Activated gamma-delta T cell treated with Interleukin-2 at 50 U/mL for 16 hours (primary cell): ENCODE measurements around the gene VAV3.
"Not testable (repeated sequence)": the region's sequence is repeated elsewhere in the genome, so short reads cannot be mapped to it uniquely, and the experiment has no call there.

Source experiments
- DNase-seq: peaks from one replicate; pipeline ENCODE4 v3.0.0-alpha.2; 2020

VAV3 gene

DNA sequence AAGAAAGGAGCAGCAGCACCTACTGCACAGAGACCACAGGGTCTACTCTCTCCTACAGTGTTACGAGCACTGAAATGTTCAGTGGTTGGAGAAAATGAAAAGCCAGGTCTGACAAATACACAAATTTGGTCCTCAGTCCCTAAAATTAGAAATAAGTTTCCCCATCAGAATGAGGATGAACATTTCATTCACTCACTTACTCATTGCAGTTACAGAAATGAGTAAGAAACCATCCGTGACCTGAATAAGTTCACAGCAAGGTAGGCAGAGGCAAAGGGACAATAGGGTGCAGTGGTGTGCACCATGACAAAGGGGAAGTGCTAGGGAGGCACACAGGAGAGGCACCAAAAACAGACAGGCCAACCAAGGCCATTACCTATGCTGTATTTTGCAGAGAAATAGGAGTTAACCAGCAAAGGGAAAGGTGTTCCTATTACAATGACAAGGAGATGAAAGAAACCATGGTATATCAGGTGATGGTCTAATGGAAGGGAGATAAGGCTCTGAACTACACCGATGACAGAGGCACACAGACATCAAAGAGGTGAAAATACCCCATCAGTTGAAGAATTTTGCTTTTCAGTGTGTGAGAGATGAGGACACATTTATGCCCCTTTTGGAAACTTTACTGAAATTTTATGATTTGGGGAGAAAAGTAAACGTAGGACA, 29.4 kb downstream of the VAV3 start:
- DNase-seq, result peak; percentile 11

DNA sequence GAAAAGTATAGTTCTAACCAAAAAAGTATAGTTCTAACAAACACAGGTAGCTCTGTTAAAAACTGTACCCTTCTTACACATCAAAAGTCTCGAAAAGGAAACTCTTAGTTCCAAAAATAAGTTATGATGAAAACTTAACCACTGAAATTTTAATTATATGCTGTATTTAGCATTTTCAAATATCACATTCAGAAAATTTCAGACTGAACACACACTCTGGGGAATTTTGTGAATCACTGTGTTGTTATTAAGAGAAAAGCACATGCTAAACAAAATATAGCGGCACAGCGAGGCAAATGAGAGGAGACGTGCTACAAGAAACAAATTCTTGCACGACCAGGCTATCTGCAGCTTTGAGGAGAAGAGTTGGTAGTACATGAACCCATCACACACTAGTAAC, 30.4 kb downstream of the VAV3 start:
- DNase-seq, result no peak

DNA sequence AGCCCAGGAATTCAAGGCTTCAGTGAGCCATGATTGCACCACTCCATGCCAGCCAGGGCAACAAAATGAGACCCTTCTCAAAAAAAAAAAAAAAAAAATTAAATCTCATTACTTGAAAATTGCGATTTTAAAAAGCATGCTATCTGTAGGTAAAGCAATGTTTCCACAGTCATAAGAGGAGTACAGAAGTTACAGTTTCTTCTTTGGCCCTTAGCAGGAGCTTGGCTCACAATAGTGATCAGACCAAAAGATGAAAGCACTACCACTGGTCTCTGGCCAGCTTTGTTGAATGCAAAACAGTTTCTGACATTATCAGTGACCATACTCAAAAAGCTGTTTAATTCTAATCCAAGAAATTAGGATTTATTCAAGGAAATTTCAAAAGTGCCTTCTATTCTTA, 31.2 kb downstream of the VAV3 start:
- no peak for DNase-seq

DNA sequence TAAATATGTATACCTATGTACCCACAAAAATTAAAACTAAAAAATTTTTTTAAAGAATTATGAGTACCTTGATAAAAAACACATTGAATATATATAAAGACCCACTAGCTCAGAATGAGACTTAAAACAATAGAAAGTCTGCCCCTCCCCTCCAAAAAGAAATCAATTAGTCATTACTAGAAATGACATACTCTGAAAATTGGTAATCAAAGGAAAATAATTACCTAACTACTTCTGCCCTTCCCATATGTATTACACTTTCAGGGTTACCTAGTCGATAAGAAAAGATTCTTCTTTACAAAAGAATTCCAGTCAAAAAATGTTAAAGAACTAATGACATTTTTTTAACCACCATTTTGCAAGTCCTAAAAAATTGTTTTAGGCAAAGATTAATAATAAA, 34.7 kb downstream of the VAV3 start:
- DNase-seq, result no peak

DNA sequence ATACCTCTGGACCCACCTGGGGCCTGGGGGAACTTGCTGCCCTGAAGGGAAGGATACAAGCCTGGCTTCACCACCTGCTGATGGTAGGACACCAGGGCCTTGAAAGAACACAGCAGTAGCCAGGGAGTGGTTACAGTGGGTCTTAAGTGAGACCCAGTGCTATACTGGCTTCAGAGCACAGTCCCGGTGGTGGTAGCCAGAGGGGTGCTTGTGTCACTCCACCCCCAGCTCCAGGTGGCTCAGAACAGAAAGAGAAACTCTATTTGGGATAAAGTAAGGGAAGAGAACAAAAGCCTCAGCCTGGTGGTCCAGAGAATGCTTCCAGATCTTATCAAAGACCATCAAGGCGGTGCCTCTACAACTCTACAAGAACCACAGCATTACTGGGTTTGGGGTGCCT, 37.2 kb downstream of the VAV3 start:
- DNase-seq, result no peak

DNA sequence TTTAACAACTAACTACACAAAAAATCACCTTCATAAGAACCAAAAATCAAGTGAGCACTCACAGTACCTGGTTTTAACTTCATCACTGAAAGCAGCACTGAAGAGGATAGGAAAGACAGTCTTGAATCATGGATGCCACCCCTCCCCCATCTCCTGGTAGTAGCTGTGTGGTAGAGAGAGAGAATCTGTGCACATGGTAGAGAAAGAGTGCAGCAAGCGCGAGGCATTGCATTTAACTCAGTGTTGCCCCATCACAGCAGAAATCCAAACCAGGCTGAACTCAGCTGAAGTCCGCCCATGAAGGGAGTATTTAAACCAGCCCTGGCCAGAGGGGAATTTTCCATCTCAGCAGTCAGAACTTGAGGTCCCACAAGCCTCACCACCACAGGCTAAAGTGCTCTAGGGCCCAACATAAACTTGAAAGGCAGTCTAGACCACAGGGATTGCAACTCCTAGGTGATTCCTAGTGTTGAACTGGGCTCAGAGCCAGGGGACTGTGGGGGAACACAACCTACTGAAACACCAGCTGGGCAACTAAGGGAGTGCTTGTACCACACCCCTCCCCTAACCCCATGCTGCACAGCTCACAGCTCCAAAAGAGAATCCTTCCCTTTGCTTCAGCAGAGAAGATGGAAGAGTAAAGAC, 38.4 kb downstream of the VAV3 start:
- DNase-seq, result no peak

DNA sequence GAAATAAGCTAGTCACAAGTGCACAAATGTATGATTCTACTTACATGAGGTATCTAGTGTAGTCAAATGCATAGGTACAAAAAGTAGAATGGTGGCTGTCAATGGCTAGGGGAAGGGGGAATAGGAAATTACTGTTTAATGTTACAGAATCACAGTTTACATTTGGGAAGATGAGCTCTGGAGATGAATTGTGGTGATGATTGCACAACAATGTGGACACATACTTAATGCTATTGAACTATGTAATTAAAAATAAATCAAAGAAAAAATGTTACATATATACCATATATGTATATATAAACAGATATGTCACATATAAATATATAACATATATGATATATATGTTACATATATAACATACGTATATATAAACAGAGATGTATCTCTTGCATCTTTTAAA, 39.4 kb downstream of the VAV3 start:
- no peak for DNase-seq

DNA sequence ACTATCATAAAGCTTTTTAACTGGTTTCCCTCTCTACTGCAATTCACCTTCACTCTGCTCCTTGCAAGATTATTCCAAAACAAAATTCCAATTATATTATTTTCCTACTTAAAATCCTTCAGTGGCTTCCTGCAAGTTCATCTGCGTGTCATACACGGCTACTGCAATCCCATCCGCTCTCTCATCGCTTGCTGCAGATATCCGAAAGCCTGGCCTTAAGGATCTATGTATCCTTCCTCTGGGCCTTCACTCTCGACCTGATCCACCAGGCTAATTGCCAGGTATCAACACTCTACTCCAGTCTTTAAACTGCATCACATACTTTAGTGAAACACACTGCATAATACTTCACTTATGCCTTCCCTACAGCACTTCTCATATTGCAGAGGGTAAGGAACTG, 44.0 kb downstream of the VAV3 start:
- no peak for DNase-seq

DNA sequence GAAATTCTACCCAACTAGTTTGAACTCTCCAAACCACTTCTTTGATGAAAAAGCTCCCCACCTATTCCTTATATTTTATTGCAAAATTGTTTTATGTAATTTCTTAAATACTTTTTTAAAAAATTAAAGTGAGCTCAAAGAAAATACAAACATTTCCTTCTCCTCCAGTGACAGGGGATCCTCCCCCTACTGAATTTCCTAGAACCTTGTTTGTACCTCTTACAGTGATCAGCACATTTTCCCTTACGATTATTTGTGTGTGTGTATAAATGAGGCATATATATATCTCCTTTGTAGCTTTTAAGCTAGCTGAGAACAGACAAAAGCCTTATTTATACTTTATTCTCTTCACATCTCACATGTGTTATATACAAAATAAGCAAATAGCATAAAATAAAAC, 44.4 kb downstream of the VAV3 start:
- no peak for DNase-seq

DNA sequence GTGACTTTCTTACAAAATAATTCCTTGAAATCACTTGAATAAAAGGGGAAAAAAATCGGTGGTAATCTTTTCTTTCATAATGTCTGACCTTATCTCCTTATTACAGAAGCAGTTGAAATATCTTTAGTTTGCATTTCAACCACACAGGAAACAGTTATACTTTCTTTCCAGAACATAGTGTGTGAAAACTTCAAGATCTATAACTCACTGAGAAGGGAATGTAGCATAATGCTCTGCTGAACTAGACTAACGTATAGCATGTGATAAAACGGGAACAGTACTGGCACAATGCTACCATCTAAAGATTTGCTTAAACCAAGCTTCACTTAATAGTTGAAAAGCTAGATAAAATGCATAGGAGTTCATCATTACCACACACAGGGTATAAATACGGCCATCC, 45.0 kb downstream of the VAV3 start:
- DNase-seq, result no peak

DNA sequence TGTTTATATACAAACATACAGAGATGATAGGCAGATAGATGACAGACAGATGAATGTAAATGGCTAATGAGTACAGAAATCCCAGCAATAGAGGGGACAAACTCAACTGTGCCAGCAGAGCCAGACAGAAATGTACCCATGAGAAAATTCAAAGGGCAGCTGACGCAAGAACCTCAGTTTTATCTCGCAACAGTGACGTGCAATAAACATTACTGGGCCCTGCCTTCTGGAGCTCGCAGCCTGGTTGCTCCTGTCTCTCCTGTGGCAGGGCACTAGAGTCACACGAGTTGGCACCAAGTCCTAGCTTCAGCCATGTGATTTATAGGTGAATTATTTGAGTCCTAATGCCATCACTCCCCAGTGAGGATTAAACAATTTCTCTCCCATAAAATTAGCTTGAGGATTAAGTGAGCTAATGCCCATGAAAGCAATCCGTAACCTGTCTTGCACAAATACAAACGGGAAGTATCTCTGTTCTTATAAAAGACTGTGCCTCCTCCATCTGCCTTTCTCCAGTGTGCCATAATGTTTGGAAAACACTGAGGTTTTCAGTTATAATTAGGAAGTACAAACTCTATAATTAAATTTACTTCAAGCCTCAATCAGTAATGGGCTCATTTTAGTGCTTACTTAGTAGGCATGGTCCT, 50.7 kb downstream of the VAV3 start:
- no peak for DNase-seq

DNA sequence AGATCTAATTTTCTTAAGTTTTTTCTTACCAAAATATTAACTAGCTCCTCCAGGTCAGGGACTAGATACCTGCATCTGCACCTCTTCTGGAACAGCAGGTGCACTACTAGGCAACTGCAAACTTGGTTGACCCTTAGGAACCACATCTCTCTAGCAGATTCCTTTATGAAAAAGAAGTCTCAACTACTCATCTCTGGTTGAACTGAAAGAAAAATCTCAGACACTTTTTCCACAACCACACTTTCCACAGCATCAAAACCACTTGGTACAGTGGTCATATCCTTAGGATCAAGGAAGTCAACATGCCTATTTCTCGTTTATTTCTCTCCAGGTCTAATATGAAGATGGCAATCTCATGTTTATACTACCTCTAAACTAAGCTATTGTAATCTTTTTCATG, 52.3 kb downstream of the VAV3 start:
- DNase-seq, result no peak

DNA sequence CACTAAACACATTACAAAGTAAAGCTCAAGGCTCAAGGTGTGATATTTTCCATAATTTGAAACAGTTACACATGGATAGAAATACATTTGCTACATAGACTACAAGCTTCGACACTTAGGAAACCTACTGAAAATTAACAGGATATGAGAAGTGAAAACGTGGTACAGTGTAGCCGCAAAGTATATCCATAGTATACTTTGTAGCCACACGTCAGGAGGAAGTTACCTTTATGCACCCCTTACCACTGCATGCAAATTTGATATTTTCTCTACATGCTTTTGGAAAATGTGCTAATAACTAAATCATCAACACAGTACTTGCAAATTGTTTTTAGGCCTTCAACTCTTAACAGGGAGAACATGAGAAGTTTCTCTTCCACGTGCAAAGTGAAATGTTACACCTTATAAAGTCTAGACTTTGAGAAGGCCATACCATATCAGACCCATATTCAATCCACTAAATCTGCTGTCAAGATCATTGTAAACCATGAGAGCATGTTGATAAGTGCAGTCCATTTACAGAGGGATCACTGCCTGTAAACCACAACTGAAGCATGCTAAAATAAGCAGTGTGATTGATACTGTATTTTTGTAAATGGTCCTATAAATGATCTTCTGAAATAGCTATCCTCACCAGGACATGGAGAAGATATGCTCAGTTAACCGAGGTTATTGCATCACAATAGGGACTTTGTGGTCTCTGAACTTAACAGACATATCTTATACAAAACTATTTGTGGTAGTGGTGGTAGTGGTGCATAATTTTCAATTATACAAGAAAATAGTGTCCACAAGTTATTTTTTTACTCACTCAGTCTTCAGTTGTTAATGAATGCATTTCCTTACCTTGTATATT, 64.7 kb downstream of the VAV3 start:
- DNase-seq, result no peak

DNA sequence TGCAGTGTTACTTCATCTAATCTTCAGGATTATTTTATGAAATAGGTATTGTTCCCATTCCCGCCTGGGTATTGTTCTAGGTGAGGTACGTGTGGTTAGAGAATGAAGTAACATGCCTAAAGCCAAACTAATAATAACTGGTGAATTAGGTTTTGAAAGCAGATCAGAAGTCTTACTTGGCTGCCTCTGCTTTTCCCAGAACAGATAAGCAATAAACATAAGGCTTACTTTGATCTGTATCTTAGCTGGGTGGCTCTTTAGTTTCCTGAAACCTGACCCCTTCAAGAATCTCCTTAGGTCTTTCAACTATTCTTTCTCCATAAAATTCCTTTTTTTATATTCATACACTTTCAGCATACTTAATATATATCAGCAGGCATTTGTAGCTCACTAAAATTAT, 65.3 kb downstream of the VAV3 start:
- DNase-seq, result no peak

DNA sequence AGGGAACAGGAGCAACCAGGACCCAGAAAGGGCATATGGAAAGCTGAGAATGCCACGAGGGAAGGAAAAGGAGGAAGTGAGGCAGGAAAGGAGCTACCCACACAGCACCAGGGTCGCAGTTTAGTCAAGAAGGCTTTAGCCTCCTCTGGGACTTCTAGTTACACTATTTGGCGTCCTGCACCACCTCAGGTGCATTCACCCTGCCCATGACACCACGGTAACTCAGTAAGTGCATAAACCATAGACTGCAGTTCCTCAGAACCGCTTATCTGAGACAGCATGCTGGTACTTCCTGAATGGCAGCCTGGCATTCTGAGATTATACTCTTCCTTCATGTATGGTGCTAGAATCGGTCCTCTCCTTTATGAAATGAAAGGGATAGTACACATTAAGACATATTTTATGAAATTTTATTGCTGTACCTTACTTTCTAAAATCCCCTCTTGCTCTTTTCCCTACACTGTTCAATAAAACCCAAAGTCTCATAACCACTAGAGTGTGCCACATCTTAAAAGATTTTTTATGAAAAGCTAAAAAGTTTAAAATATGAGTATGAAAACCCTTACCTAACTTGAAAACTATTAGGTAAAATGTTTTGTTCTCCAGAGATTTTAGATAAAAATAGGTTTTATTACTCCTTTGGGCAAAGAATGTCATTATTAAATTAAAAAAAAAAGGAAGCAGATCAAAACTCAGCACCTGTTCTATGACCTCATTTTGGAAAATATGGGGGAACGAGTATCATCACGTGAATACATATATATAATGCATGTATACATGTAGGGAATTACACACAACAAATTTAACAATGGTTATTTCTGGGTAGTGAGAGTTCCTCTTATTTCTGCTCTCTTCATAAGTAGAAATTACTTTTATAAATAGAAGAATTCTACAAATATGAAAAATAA, 67.3 kb downstream of the VAV3 start:
- DNase-seq, result no peak

DNA sequence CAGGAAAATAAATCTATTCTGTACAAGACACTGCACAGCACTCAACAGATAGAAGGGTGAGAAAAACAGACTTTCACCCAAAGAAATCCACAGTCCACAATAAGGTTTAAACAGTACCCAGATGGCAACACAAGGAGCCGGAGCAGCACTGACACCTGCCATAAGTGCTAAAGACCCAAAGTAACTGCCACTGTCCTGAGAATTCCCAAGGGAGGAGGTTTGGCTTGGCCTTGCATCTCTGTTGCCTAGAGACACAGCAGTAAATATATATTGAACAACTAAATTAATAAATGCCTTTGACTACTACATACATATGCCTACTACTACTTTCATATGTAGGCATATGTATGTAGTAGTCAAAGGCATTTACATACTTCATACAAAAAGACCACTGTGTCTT, 68.0 kb downstream of the VAV3 start:
- no peak for DNase-seq

DNA sequence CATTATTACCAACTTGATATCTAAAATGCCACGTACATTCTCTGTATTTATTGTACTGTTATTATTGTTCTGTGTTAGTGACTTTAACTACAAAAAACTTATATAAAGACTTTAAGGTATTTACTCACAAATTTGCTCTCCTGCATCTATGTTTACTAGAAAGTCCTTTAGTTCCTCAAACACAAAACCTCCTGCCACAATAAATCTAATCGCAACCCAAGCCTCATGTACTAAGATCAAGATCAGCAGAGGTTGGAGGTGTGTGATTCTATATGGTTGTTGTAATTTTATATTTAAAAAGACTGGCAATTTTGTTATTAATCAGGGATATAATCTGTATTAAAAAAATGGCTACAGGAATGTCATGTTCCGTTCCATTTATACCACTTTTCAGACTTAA, 68.6 kb downstream of the VAV3 start:
- DNase-seq, result no peak

DNA sequence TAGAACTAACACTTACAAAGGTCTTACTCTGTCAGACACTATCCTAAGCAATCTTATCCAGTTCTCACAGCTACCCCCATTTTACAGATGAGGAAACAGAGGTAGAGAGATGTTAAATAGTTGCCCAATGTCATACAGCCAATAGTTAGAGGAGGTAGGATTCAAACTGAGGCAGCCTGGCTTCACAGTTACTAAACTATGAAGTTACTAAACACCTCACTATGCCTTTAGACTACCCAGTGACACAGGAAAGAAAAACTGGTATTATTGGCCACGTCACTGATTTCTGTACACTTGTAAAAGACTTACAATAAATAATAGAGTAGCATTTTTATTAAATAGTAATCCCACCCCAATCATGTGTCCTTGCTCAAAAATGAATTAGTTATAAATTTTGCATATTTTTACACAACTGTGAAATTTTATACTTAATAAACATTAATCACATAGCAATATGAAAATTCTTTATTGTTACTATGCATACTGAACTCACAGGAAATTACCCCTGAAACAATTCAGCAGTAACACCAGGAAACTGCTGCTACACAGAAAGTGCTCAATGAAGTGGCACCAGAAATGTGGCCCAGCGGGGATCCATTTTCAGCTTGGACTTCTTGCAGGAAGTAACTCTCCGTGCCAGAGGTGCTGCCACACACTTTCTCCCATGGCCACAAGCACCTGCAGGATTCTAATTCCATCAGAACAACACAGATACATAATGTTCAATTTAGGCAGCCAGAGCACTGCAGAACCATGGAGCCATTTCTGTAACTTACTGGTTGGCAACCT, 69.4 kb downstream of the VAV3 start:
- no peak for DNase-seq

DNA sequence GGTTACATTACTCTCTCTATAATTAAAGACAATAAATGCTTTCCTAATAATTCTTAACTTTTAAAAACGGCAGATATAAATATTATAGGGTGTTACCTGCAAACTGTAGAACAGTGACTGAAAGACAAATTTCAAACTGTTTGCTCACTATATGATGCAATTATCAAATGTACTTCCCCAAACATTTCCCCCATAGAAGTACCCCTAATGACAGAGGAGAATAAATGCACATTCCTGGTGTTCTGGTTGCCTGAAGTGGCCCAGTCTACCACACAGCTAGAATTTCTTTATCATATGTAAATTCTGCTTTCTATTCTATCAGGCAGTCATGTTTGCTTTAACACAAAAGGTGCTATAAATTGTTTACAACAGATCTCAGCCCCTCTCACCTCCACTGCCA, 70.4 kb downstream of the VAV3 start:
- no peak for DNase-seq

DNA sequence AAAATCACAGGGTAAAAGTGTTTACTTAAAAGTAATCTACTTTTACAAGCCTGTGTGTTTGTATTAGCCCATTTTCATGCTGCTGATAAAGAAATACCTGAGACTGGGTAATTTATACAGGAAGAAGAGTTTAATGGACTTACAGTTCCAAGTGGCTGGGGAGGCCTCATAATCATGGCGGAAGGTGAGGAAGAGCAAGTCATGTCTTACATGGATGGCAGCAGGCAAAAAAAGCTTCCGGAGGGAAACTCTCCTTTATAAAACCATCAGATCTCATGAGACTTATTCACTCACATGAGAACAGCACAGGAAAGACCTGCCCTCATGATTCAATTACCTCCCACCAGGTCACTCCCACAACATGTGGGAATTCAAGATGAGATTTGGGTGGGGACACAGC, 71.6 kb downstream of the VAV3 start:
- not testable (repeated sequence) for DNase-seq

DNA sequence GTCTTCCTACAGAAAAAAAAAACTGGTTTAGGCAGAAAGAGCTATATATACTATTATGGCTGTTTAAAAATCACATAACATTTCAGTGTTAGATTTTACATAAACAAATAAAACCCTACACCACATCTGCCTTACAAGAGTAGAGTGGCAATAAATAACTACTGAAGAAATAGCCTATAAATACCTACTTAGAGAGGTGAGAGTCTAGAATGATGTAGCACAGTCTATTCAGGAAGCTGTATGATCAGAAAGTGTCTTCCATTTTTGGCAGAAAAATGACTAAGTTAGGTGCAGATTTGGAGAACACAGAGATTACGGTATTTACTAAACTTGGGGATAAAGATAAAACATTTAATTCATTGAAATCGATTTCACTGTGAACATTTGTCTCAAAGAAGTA, 75.5 kb downstream of the VAV3 start:
- no peak for DNase-seq

DNA sequence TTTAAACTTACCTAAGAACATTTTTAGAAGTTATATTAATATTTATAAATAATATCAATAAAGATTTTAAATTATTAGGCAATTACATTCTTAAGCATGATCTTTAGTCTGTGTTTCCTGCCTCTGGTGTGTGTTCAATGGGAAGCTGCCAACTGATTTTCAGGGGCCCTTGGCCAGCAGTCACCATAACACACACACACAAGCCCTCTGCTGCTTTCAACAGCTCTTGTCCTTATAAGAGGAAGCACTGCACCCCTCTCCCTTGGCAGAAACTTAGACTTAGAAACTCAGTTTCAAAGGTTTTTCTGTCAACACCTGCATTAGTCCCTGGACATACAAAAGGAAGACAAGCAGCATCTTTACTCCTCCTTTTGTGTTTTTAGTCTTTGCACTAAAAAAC, 81.4 kb downstream of the VAV3 start:
- no peak for DNase-seq
